ENCODE measurements around the gene GJC2. TPM values are rescaled to one million over a fixed set of nuclear protein-coding genes. Genes with fewer than 3 reads are reported as not detected.

The GJC2 gene
- total RNA-seq, 1 donor: 1.4 TPM

GRCh38 chr1:228180959-228181644 lies 31.4 kb downstream of the GJC2 start:
- no peaks in the 10 kb centered on the region for H3K4me1 ChIP-seq (ENCODE audit: insufficient read depth, low read length)
- H3K27me3 ChIP-seq (ENCODE audit: insufficient read depth, low read length): no peaks in the 10 kb centered on the region
- TF ChIP-seq CTCF (IDR thresholded peaks at IDR 0.05; ENCODE audit: extremely low read depth, low read depth, low read length): no peak
- no peak overlapping the region for H3K4me3 ChIP-seq (ENCODE audit: insufficient read depth, low read length)
- no peak for DNase-seq (ENCODE audit: insufficient read length, low spot score, missing footprints)
- no peak overlapping the region for H2AFZ ChIP-seq (ENCODE audit: low read length)
- H3K9me3 ChIP-seq (ENCODE audit: low read depth, low read length): no peaks in the 10 kb centered on the region
- H4K20me1 ChIP-seq (ENCODE audit: insufficient read depth, low read length): no peaks in the 10 kb centered on the region
- no peak overlapping the region for H3K4me2 ChIP-seq (ENCODE audit: insufficient read depth, low read length)
- H3K36me3 ChIP-seq (ENCODE audit: insufficient read depth, low read length): no peaks in the 10 kb centered on the region
- no peak overlapping the region for H3K27ac ChIP-seq (ENCODE audit: low read depth, low read length)
- H3K79me2 ChIP-seq (ENCODE audit: insufficient read depth, low read length): no peaks in the 10 kb centered on the region

DNA sequence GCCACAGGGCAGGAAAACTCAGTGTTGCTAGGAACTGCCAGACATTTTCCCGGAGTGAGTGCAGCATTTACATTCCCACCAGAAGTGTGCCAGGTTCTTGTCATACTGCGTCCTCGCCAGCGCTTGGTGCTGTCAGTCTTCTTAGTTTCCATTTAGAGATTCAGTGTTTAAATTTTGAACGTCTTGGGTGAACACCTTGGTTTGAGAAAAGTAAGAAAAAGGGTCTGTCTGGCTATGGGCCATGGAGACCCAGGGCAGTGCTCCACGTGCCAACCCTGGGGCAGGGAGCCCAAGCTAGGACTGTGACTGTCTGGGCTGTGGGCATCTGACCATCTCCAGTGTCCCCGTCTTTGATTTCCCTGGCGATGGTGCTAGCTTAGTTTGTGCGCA lies 31.9 kb downstream of the GJC2 start:
- no peak for TF ChIP-seq CTCF (IDR thresholded peaks at IDR 0.05; ENCODE audit: extremely low read depth, low read depth, low read length)
- Histone ChIP-seq H4K20me1 (ENCODE audit: insufficient read depth, low read length) (no peaks in the 10 kb centered on the region), H3K27me3 (ENCODE audit: insufficient read depth, low read length) (no peaks in the 10 kb centered on the region), H3K36me3 (ENCODE audit: insufficient read depth, low read length) (no peaks in the 10 kb centered on the region), H3K4me2 (ENCODE audit: insufficient read depth, low read length) (no peak overlapping the region), H3K4me3 (ENCODE audit: insufficient read depth, low read length) (no peak overlapping the region), H2AFZ (ENCODE audit: low read length) (no peak overlapping the region), H3K9me3 (ENCODE audit: low read depth, low read length) (no peaks in the 10 kb centered on the region), H3K79me2 (ENCODE audit: insufficient read depth, low read length) (no peaks in the 10 kb centered on the region), H3K27ac (ENCODE audit: low read depth, low read length) (no peak overlapping the region), H3K4me1 (ENCODE audit: insufficient read depth, low read length) (no peaks in the 10 kb centered on the region)
- no peak for DNase-seq (ENCODE audit: insufficient read length, low spot score, missing footprints)

GRCh38 chr1:228182296-228183030 lies 32.7 kb downstream of the GJC2 start:
- no peaks in the 10 kb centered on the region for H3K27me3 ChIP-seq (ENCODE audit: insufficient read depth, low read length)
- H4K20me1 ChIP-seq (ENCODE audit: insufficient read depth, low read length): no peaks in the 10 kb centered on the region
- H3K36me3 ChIP-seq (ENCODE audit: insufficient read depth, low read length): no peaks in the 10 kb centered on the region
- H3K9me3 ChIP-seq (ENCODE audit: low read depth, low read length): no peaks in the 10 kb centered on the region
- H3K27ac ChIP-seq (ENCODE audit: low read depth, low read length): no peak overlapping the region
- no peak for TF ChIP-seq CTCF (IDR thresholded peaks at IDR 0.05; ENCODE audit: extremely low read depth, low read depth, low read length)
- no peak for DNase-seq (ENCODE audit: insufficient read length, low spot score, missing footprints)
- no peak overlapping the region for H3K4me2 ChIP-seq (ENCODE audit: insufficient read depth, low read length)
- no peaks in the 10 kb centered on the region for H3K79me2 ChIP-seq (ENCODE audit: insufficient read depth, low read length)
- no peak overlapping the region for H3K4me3 ChIP-seq (ENCODE audit: insufficient read depth, low read length)
- H2AFZ ChIP-seq (ENCODE audit: low read length): no peak overlapping the region
- no peaks in the 10 kb centered on the region for H3K4me1 ChIP-seq (ENCODE audit: insufficient read depth, low read length)

DNA sequence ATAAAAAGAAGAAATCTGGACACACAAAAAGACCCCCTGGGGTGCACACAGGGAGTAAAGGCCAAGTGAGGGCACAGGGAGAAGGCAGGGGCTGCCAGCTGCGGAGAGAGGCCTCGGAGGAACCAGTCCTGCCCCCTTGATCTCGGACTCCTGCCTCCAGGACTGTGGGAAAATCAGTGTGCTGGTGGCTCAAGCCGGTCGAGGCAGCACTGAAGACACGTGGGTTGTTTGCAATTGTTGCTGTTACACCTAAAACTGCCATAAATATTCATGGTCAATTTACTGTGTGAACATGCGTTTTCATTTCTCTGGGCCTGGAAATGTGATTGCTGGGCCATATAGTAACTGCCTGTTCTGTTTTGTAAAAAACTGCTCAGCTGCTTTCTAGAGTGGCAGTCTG lies 34.4 kb downstream of the GJC2 start:
- Histone ChIP-seq H4K20me1 (ENCODE audit: insufficient read depth, low read length) (no peaks in the 10 kb centered on the region), H3K36me3 (ENCODE audit: insufficient read depth, low read length) (no peaks in the 10 kb centered on the region), H3K79me2 (ENCODE audit: insufficient read depth, low read length) (no peaks in the 10 kb centered on the region), H2AFZ (ENCODE audit: low read length) (no peak overlapping the region), H3K27ac (ENCODE audit: low read depth, low read length) (no peak overlapping the region), H3K9me3 (ENCODE audit: low read depth, low read length) (no peaks in the 10 kb centered on the region), H3K4me2 (ENCODE audit: insufficient read depth, low read length) (no peak overlapping the region), H3K4me1 (ENCODE audit: insufficient read depth, low read length) (no peaks in the 10 kb centered on the region), H3K4me3 (ENCODE audit: insufficient read depth, low read length) (no peak overlapping the region), H3K27me3 (ENCODE audit: insufficient read depth, low read length) (no peaks in the 10 kb centered on the region)
- DNase-seq (ENCODE audit: insufficient read length, low spot score, missing footprints): no peak
- TF ChIP-seq CTCF (IDR thresholded peaks at IDR 0.05; ENCODE audit: extremely low read depth, low read depth, low read length): no peak

All from osteoblast (primary cell).